ENCODE data around the gene CACNA2D1. TPM values are rescaled to one million over a fixed set of nuclear protein-coding genes. Genes with fewer than 3 reads are reported as not detected.

CACNA2D1 gene
- total RNA-seq, 1 experiment from 2014 or later: 0.77 TPM

GRCh38 chr7:82224529-82224928 lies 219.0 kb downstream of the CACNA2D1 start:
- Histone ChIP-seq H3K9ac (ENCODE audit: low read length) (no peak overlapping the region), H3K27me3 (ENCODE audit: low read length) (peaks cover 18% of the 10 kb centered on the region), H3K9me3 (ENCODE audit: low read length) (no peaks in the 10 kb centered on the region), H3K4me3 (ENCODE audit: low read length) (no peak overlapping the region), H3K36me3 (ENCODE audit: low read depth, low read length) (no peaks in the 10 kb centered on the region), H3K4me2 (ENCODE audit: low read length) (no peak overlapping the region), H3K9me2 (replicated peaks; ENCODE audit: low read length) (no peaks in the 10 kb centered on the region), H2AFZ (ENCODE audit: low read length) (no peak overlapping the region), H3F3A (ENCODE audit: low read length, unreplicated experiment) (no peaks in the 10 kb centered on the region), H3K79me2 (ENCODE audit: low read length) (no peaks in the 10 kb centered on the region), H3K27ac (ENCODE audit: low read length) (no peak overlapping the region), H3K4me1 (ENCODE audit: insufficient read depth, low read length) (no peaks in the 10 kb centered on the region), H4K20me1 (ENCODE audit: low read length) (no peaks in the 10 kb centered on the region)
- ChIA-PET CTCF (interaction anchor here (0.6 kb wide), 1 partner anchor 81 kb away, joined by 6 read pairs; no protein-coding TSS in a partner anchor), POLR2A (ENCODE audit: unreplicated experiment) (no interaction called here)
- DNase-seq (no peak), ATAC-seq (no peak)
- intact Hi-C loops (cut with micrococcal nuclease): no loop called here
- no peak for TF ChIP-seq EZH2 (IDR thresholded peaks at IDR 0.05; ENCODE audit: low read length, unreplicated experiment)
- no TSS peak for BruUV-seq (replicated peaks)

- H3K4me3 ChIP-seq (ENCODE audit: low read length): no peak overlapping the region
- H4K20me1 ChIP-seq (ENCODE audit: low read length): no peaks in the 10 kb centered on the region
- no TSS peak for BruUV-seq (replicated peaks)
- TF ChIP-seq EZH2 (IDR thresholded peaks at IDR 0.05; ENCODE audit: low read length, unreplicated experiment) (no peak), EZH2phosphoT487 (IDR thresholded peaks at IDR 0.05; ENCODE audit: borderline replicate concordance, low read length) (no peak), CTCF (conservative IDR thresholded peaks at IDR 0.05; ENCODE audit: low read depth, low read length) (no peak)
- no peak overlapping the region for H2AFZ ChIP-seq (ENCODE audit: low read length)
- no peak overlapping the region for H3K27ac ChIP-seq (ENCODE audit: low read length)
- H3K4me1 ChIP-seq (ENCODE audit: insufficient read depth, low read length): no peaks in the 10 kb centered on the region
- no peaks in the 10 kb centered on the region for H3F3A ChIP-seq (ENCODE audit: low read length, unreplicated experiment)
- ChIA-PET POLR2A (ENCODE audit: unreplicated experiment) (no interaction called here), CTCF (no interaction called here)
- intact Hi-C loops (cut with micrococcal nuclease): no loop called here
- no peaks in the 10 kb centered on the region for H3K36me3 ChIP-seq (ENCODE audit: low read depth, low read length)
- H3K27me3 ChIP-seq (ENCODE audit: low read length): peaks cover 11% of the 10 kb centered on the region; the same call in 1 of the 2 replicates
- H3K4me2 ChIP-seq (ENCODE audit: low read length): no peak overlapping the region
- no peak overlapping the region for H3K9ac ChIP-seq (ENCODE audit: low read length)
- H3K79me2 ChIP-seq (ENCODE audit: low read length): no peaks in the 10 kb centered on the region
- H3K9me3 ChIP-seq (ENCODE audit: low read length): no peaks in the 10 kb centered on the region
- DNase-seq (no peak), ATAC-seq (no peak)
- H3K9me2 ChIP-seq (replicated peaks; ENCODE audit: low read length): no peaks in the 10 kb centered on the region
These were observed 220.0 kb downstream of the CACNA2D1 start for GRCh38 chr7:82223580-82223979.

- no peaks in the 10 kb centered on the region for H3K9me2 ChIP-seq (replicated peaks; ENCODE audit: low read length)
- no peak for ATAC-seq
- DNase-seq: no peak
- H3K4me3 ChIP-seq (ENCODE audit: low read length): no peak overlapping the region
- intact Hi-C loops (cut with micrococcal nuclease): no loop called here
- H3K4me1 ChIP-seq (ENCODE audit: insufficient read depth, low read length): no peaks in the 10 kb centered on the region
- no peaks in the 10 kb centered on the region for H4K20me1 ChIP-seq (ENCODE audit: low read length)
- H3F3A ChIP-seq (ENCODE audit: low read length, unreplicated experiment): no peaks in the 10 kb centered on the region
- H3K9ac ChIP-seq (ENCODE audit: low read length): no peak overlapping the region
- ChIA-PET POLR2A (ENCODE audit: unreplicated experiment) (no interaction called here), CTCF (no interaction called here)
- H3K4me2 ChIP-seq (ENCODE audit: low read length): no peak overlapping the region
- no TSS peak for BruUV-seq (replicated peaks)
- H2AFZ ChIP-seq (ENCODE audit: low read length): no peak overlapping the region
- H3K79me2 ChIP-seq (ENCODE audit: low read length): no peaks in the 10 kb centered on the region
- TF ChIP-seq EZH2phosphoT487 (IDR thresholded peaks at IDR 0.05; ENCODE audit: borderline replicate concordance, low read length) (no peak), CTCF (conservative IDR thresholded peaks at IDR 0.05; ENCODE audit: low read depth, low read length) (no peak), EZH2 (IDR thresholded peaks at IDR 0.05; ENCODE audit: low read length, unreplicated experiment) (no peak)
- H3K9me3 ChIP-seq (ENCODE audit: low read length): no peaks in the 10 kb centered on the region
- H3K36me3 ChIP-seq (ENCODE audit: low read depth, low read length): no peaks in the 10 kb centered on the region
- no peak overlapping the region for H3K27ac ChIP-seq (ENCODE audit: low read length)
- H3K27me3 ChIP-seq (ENCODE audit: low read length): peaks cover 5% of the 10 kb centered on the region; the same call in 1 of the 2 replicates
These were observed 222.4 kb downstream of the CACNA2D1 start for GRCh38 chr7:82221152-82221674.

All from PC-3 (cell line).